Activated CD4-positive, alpha-beta T cell treated with anti-CD3 and anti-CD28 coated beads, Interleukin-10, Interleukin-2, amounts not matched to agents 100 ng/mL and 50 ng/mL, durations not matched to agents 16 hours and 8 hours (primary cell): ENCODE data around the gene CACNA1C.

ENCODE experiments used
- DNase-seq: peaks from one replicate; pipeline ENCODE4 v3.0.0-alpha.2; 2020

The CACNA1C gene

GRCh38 chr12:2284857-2285256, 232.1 kb downstream of the CACNA1C start:
- peak; percentile 47 for DNase-seq

DNA sequence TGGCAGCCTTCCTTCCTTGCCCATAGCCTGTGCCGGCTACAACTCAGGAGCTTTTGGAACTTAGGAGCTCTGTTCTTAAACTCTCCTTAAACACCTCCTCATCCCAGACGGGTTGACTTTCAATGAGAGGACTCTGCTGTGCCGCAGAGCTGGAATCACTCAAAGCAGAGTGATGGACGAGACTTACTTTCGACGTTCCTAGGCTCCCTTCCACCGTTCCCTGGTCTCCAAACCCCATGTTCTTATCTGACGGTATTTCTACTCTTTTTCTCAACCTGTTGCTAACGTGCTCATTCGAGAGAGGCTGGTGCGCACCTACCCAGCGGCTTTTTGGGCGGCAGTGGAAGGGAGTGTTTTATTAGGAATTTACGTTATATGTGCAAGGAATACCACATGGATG, 232.7 kb downstream of the CACNA1C start:
- no peak for DNase-seq

- DNase-seq = no peak
Measured at GRCh38 chr12:2286047-2286446, 233.3 kb downstream of the CACNA1C start.

- no peak for DNase-seq
Measured at GRCh38 chr12:2286461-2287131, 233.8 kb downstream of the CACNA1C start.

DNA sequence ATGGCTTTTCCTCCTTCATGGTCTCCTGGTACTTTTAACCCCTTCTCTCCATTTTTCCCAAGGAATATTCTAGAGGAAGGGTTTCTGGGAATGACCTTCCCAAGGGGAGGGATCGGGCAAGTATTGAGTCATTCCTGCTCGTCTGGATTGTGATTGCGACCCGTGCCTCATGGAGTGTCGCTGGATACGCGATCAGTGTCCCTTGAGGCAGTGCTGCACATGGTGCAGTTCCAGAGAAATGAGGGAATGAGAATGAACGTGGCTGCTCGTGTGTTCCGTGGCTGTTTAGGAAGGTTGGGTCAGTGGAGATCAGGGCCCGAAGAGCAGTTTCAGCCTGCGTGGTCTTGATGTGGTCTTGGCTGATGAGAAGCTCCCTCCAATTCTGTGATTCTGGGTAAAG, 234.4 kb downstream of the CACNA1C start:
- DNase-seq = no peak

GRCh38 chr12:2287589-2287988, 234.8 kb downstream of the CACNA1C start:
- DNase-seq = no peak

GRCh38 chr12:2288001-2288400, 235.2 kb downstream of the CACNA1C start:
- no peak for DNase-seq

DNA sequence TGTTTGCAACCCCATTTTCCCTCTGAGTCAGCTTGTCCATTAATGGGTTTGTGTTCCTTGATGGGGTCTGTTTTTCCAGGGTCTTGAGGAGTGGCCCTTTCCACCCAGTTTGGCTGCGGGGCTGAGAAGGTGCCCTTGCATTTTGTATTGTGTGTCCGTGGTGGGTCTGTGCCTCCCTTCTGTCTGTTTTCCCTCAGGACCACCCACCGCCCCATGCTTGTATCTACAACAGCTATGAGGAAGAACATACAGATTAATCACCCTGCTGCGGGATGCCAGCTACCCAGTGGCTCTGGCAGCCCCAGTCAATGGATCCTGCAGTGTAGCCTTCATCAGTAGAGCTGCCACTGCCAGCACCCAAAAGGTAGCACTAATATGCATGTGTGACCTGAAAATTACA, 235.7 kb downstream of the CACNA1C start:
- DNase-seq = no peak

- DNase-seq = no peak
Measured at GRCh38 chr12:2288875-2289274, 236.1 kb downstream of the CACNA1C start.

DNA sequence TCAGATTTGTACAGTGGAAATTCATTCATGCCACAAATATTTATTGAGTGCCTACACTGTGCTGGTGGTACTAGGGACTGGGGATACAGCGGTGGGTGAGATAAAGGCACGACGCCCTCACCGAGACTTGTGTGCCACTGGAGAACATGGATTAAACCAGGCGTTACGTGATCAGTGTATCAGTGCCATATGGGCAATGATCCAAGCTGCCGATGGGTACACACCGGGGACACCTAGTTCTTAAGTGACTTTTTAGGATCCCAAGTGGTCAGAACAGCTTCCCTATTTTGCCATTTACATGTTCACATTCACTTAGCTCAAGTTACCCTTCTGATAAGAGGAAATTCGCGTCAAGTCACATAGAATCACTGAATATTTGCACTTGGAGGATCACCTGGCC, 236.7 kb downstream of the CACNA1C start:
- no peak for DNase-seq

DNA sequence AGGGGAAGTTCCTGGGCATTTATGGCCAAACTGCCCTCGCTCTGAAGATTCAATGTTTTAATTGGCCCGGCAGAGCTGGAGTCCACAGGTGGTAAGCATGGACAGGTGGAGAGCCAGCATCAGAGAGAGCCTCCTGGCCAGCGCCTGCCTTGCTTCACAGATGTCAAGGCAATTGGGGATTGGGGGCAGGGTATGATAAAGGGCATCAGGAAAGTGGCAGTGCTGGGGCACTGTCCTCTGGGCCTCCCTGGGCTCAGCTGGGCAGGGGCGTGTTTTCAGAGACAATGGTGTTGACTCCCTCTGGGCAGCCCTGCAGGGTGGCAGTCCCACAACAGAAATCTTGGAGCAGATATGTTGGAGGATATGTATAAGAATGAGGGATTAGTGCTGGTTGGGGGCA, 237.3 kb downstream of the CACNA1C start:
- DNase-seq = no peak

DNA sequence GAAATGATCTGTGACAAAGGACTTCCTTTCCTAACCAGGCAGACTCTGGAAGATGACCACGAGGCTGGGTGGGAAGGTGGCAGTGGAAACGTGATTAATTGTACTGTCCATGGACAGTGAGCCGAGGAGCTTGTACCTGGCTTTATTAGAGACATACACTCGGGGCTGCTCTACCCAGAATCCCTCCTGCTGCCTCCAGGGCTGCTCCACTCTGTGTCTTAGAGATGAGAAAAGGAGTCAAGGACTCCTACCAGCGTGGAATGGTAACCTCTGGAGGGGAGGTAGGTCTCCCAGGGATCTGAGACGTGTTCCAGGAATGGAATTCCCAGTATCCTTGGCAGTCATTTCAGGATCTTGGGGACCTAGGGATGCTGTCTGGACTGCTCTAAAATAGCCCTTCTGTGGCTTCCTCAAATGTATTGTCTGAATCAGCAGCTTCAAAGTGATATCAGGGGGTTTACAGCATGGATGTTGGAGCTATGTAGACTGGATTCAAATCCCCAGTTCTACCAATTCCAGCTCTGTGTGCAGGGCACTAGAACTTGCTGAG, 237.8 kb downstream of the CACNA1C start:
- DNase-seq = no peak

DNA sequence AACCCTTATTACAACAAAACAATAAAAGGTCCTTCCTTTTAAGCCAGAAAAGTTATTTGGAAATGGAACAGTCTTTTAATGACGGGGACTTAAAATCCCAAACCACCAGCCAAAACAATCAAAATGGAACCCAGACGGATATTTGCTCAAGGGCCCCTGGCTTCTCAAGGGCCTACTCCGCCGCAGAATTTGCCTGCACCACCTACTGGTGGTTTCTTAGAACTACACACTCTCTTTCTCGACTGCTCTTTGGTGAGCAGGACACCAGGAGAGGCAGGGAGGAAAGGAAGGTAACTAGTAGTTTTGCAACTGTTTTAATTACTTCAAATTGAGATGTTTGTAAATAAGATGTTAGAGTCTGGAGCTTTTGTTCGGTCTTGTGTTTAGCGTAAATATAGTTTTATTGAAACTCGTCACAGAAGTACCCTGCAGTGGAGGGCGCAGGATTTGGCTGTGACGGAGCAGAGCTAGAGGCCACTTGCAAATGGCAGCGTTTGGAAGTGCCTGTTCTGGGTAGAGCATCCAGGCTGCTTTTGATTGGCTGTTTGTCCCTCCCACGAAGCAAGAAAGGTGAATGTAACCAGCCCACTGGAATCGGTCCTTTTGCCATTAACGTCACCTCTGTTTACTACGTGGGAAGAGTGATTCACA, 238.5 kb downstream of the CACNA1C start:
- DNase-seq = peak; percentile 59

- DNase-seq = no peak
Measured at GRCh38 chr12:2291947-2292346, 239.2 kb downstream of the CACNA1C start.

- DNase-seq = no peak
Measured at GRCh38 chr12:2292560-2292959, 239.8 kb downstream of the CACNA1C start.

GRCh38 chr12:2294651-2295475, 242.1 kb downstream of the CACNA1C start:
- DNase-seq = no peak

DNA sequence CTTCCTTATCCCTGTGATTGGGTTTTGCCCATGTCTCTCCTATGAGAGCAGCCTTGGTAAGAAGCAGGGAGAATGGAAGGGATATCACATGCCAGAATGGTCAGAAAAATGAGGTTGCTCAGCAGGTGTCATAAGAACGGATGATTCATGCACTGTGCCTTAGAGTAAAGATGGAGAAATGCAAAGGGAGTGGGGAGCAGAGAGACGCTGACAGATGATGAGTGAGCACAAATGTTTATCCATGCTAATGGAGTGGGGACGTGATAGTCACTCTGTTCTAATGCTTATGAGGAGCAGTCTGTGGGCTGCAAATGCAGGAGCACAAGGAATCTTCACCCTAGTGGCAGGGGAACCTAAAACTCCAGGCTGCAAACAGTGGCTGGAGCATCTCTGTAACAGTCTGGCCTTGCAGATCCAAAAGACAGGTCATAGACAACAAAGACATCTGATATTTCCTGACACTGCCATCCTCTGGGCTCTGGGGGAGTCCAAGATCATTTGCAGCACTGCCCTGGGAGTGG, 243.2 kb downstream of the CACNA1C start:
- no peak for DNase-seq

GRCh38 chr12:2297004-2297403, 244.2 kb downstream of the CACNA1C start:
- no peak for DNase-seq

DNA sequence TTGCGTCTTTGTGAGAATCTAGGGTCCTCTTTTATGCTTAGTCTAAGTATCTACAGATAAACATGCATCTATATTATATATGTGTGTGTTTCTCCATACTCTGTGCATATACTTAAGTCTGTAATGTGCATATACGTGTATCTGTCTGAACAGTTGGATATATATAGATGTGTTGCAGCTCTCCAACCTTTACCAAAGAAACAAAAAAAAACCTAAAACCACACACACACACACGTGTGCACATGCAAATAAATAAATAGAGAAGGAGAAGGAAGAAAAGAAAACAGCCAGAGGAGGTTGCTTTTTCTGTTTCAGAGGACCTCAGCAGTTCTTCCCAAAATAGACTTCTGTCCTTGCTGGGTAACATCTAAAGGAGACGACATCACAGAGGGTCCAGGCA, 244.9 kb downstream of the CACNA1C start:
- DNase-seq = no peak

DNA sequence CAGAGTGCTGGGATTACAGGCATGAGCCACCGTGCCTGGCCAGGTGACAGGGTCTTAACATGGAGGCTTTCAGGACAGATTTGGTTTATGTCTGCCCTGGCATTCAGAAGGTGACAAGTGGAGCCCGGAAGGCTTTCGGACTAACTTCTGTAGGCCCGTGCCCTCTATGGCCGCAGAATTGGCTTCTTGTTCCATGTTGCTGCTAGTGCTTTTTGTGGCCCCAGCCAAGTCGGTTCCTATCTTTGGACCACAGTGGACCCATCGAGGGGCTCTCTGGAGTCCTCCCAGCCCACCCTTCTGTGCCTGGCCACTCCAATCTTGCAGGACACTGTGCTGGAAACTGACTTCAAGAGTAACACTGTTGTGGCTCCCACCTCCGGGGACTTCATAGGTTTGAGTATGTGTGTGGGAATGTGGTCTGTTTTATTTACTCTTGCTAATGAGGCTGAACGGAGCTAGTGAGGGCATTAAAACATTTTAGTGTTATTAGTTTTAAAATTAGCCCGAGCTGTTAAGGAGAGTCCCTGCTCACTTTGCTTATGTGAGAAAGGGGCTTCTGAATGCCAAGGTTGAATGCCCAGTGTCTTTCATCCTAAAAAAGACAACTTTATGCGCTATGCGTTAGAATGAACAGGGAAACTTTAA, 245.9 kb downstream of the CACNA1C start:
- no peak for DNase-seq

GRCh38 chr12:2299206-2299605, 246.4 kb downstream of the CACNA1C start:
- DNase-seq = no peak

DNA sequence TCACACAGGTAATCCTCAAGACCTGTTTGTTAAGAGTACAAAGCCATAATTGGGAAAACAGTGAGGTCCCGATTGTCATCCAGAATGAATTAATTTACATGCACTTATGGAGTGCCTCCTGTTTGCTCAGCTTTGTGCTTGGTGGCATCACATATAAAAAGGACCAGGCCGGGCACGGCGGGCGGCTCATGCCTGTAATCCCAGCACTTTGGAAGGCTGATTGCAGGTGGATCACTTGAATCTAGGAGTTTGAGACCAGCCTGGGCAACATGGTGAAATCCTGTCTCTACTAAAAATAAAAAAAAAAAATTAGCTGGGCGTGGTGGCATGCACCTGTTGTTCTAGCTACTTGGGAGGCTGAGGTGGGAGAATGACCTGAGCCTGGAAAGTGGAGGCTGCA, 247.4 kb downstream of the CACNA1C start:
- DNase-seq = no peak

DNA sequence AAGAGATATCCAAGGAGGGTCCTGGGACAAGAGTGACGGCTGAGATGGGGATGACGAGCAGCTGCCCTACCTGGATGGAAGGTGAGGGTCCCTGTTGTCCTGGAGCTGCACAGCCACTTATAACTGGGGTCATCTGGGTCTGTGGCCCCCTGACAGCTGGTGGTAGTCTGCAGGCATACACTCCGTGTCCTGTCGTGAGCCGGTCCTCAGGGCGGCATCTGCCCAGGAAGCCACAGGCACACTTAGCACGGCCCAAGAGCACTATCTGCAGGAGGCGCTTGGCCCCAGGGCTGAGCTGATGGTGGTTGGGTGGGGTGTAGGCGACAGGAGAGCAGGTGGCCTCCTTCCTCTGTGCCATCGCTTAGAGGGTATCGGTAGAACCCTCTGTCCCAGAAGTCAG, 248.1 kb downstream of the CACNA1C start:
- DNase-seq = no peak
